ENCODE data around the gene ZNF622. TPM values are rescaled to one million over a fixed set of nuclear protein-coding genes. Genes with fewer than 3 reads are reported as not detected.

The ZNF622 gene
- total RNA-seq, 1 experiment from 2014 or later, result 23.1 TPM

GRCh38 chr5:16414861-16415260 is 50.7 kb downstream of the ZNF622 start:
- H2AFZ ChIP-seq (ENCODE audit: low read length), result no peak overlapping the region
- no peaks in the 10 kb centered on the region for H3K36me3 ChIP-seq (ENCODE audit: insufficient read depth, low read length)
- H3K9me2 ChIP-seq (replicated peaks; ENCODE audit: insufficient read depth, low read length), result no peaks in the 10 kb centered on the region
- no peaks in the 10 kb centered on the region for H3K79me2 ChIP-seq (ENCODE audit: low read length)
- H3K4me1 ChIP-seq (ENCODE audit: low read length), result no peaks in the 10 kb centered on the region
- H3K4me2 ChIP-seq (ENCODE audit: low read depth, low read length, poor library complexity, severe bottlenecking), result no peak overlapping the region
- H3K27ac ChIP-seq (ENCODE audit: low read length), result no peak overlapping the region
- H4K20me1 ChIP-seq (ENCODE audit: insufficient read depth, low read depth, low read length), result no peaks in the 10 kb centered on the region
- no peak overlapping the region for H3K9ac ChIP-seq (ENCODE audit: low read length)
- no peaks in the 10 kb centered on the region for H3K27me3 ChIP-seq (ENCODE audit: low read length)
- DNase-seq, result no peak
- no peaks in the 10 kb centered on the region for H3K9me3 ChIP-seq (ENCODE audit: low read length)
- H3K4me3 ChIP-seq (ENCODE audit: low read length), result no peak overlapping the region

- no peaks in the 10 kb centered on the region for H3K4me1 ChIP-seq (ENCODE audit: low read length)
- H3K9me3 ChIP-seq (ENCODE audit: low read length), result no peaks in the 10 kb centered on the region
- H2AFZ ChIP-seq (ENCODE audit: low read length), result no peak overlapping the region
- H3K36me3 ChIP-seq (ENCODE audit: insufficient read depth, low read length), result no peaks in the 10 kb centered on the region
- H3K27me3 ChIP-seq (ENCODE audit: low read length), result no peaks in the 10 kb centered on the region
- no peaks in the 10 kb centered on the region for H3K9me2 ChIP-seq (replicated peaks; ENCODE audit: insufficient read depth, low read length)
- H3K4me2 ChIP-seq (ENCODE audit: low read depth, low read length, poor library complexity, severe bottlenecking), result no peak overlapping the region
- no peaks in the 10 kb centered on the region for H4K20me1 ChIP-seq (ENCODE audit: insufficient read depth, low read depth, low read length)
- no peak overlapping the region for H3K27ac ChIP-seq (ENCODE audit: low read length)
- H3K4me3 ChIP-seq (ENCODE audit: low read length), result no peak overlapping the region
- no peak overlapping the region for H3K9ac ChIP-seq (ENCODE audit: low read length)
- DNase-seq, result no peak
- H3K79me2 ChIP-seq (ENCODE audit: low read length), result no peaks in the 10 kb centered on the region
Observed at GRCh38 chr5:16413166-16413860, 52.3 kb downstream of the ZNF622 start.

GRCh38 chr5:16412556-16412955 is 53.0 kb downstream of the ZNF622 start:
- no peaks in the 10 kb centered on the region for H3K27me3 ChIP-seq (ENCODE audit: low read length)
- no peaks in the 10 kb centered on the region for H3K79me2 ChIP-seq (ENCODE audit: low read length)
- no peak overlapping the region for H2AFZ ChIP-seq (ENCODE audit: low read length)
- no peak overlapping the region for H3K4me2 ChIP-seq (ENCODE audit: low read depth, low read length, poor library complexity, severe bottlenecking)
- no peaks in the 10 kb centered on the region for H4K20me1 ChIP-seq (ENCODE audit: insufficient read depth, low read depth, low read length)
- no peaks in the 10 kb centered on the region for H3K9me3 ChIP-seq (ENCODE audit: low read length)
- H3K4me1 ChIP-seq (ENCODE audit: low read length), result no peaks in the 10 kb centered on the region
- H3K36me3 ChIP-seq (ENCODE audit: insufficient read depth, low read length), result no peaks in the 10 kb centered on the region
- no peak overlapping the region for H3K9ac ChIP-seq (ENCODE audit: low read length)
- DNase-seq, result no peak
- H3K4me3 ChIP-seq (ENCODE audit: low read length), result no peak overlapping the region
- no peaks in the 10 kb centered on the region for H3K9me2 ChIP-seq (replicated peaks; ENCODE audit: insufficient read depth, low read length)
- H3K27ac ChIP-seq (ENCODE audit: low read length), result no peak overlapping the region

DNA sequence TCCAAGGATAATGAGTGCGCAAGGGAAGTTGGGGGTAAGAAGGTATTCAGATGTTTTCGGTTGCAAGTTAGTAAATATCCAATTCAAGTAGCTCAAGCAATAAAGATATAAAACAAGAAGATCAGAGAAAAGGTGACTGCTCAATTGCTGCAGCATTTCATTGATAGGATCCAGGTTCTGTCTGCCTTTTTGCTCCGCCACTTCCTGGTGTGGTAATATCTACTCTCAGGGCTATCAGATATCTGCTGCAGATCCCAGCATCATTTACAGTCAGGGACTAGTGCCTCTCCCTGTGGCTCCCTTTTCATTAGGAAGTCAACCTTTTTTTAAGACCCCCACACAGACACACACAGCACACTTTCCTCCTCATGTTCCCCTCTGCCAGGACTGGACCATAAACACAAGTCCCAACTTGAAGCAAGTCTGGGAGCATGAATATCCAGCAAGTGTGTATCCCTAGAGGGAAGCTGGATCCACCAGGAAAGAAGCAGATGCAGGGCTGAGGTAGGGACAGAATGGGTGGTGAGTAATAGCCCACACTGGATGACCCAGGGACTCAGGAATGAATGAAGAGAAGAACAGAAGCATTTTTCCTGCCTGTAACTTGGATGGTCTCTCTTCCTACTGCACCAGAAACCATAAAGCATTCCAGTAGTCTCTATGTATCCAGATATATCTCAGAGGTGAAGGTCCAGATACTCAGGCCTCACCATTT is 53.7 kb downstream of the ZNF622 start:
- no peak overlapping the region for H2AFZ ChIP-seq (ENCODE audit: low read length)
- no peaks in the 10 kb centered on the region for H3K4me1 ChIP-seq (ENCODE audit: low read length)
- no peaks in the 10 kb centered on the region for H4K20me1 ChIP-seq (ENCODE audit: insufficient read depth, low read depth, low read length)
- H3K4me3 ChIP-seq (ENCODE audit: low read length), result no peak overlapping the region
- no peak overlapping the region for H3K4me2 ChIP-seq (ENCODE audit: low read depth, low read length, poor library complexity, severe bottlenecking)
- no peaks in the 10 kb centered on the region for H3K36me3 ChIP-seq (ENCODE audit: insufficient read depth, low read length)
- H3K79me2 ChIP-seq (ENCODE audit: low read length), result no peaks in the 10 kb centered on the region
- H3K9ac ChIP-seq (ENCODE audit: low read length), result no peak overlapping the region
- no peak for DNase-seq
- H3K27me3 ChIP-seq (ENCODE audit: low read length), result no peaks in the 10 kb centered on the region
- H3K9me2 ChIP-seq (replicated peaks; ENCODE audit: insufficient read depth, low read length), result no peaks in the 10 kb centered on the region
- H3K9me3 ChIP-seq (ENCODE audit: low read length), result no peaks in the 10 kb centered on the region
- H3K27ac ChIP-seq (ENCODE audit: low read length), result no peak overlapping the region

DNA sequence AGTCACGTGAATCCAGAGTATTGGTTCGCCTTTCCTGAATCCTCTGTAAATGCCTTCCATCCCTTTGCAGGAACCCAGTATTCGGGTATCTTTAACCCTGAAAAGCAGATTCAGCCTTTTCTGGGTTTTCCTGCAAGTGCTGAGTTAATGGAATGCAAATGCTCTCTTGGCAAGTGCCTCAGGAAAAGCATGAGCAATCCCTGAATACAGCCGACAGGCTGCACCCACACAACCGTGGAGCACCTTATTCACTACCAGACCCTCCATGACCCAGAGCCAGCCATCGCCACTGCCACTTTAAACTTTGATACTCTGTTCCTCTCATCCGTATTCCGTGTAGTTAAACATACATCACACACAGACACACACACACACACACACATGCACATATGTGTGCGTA is 54.4 kb downstream of the ZNF622 start:
- H3K9me3 ChIP-seq (ENCODE audit: low read length), result no peaks in the 10 kb centered on the region
- H3K4me2 ChIP-seq (ENCODE audit: low read depth, low read length, poor library complexity, severe bottlenecking), result no peak overlapping the region
- no peak overlapping the region for H2AFZ ChIP-seq (ENCODE audit: low read length)
- H3K9me2 ChIP-seq (replicated peaks; ENCODE audit: insufficient read depth, low read length), result no peaks in the 10 kb centered on the region
- no peak overlapping the region for H3K9ac ChIP-seq (ENCODE audit: low read length)
- H3K27ac ChIP-seq (ENCODE audit: low read length), result no peak overlapping the region
- no peaks in the 10 kb centered on the region for H3K27me3 ChIP-seq (ENCODE audit: low read length)
- H4K20me1 ChIP-seq (ENCODE audit: insufficient read depth, low read depth, low read length), result no peaks in the 10 kb centered on the region
- no peaks in the 10 kb centered on the region for H3K79me2 ChIP-seq (ENCODE audit: low read length)
- H3K4me3 ChIP-seq (ENCODE audit: low read length), result no peak overlapping the region
- H3K36me3 ChIP-seq (ENCODE audit: insufficient read depth, low read length), result no peaks in the 10 kb centered on the region
- no peak for DNase-seq
- H3K4me1 ChIP-seq (ENCODE audit: low read length), result no peaks in the 10 kb centered on the region

GRCh38 chr5:16410338-16410737 is 55.3 kb downstream of the ZNF622 start:
- H3K9me2 ChIP-seq (replicated peaks; ENCODE audit: insufficient read depth, low read length), result no peaks in the 10 kb centered on the region
- no peak overlapping the region for H3K9ac ChIP-seq (ENCODE audit: low read length)
- H3K4me3 ChIP-seq (ENCODE audit: low read length), result no peak overlapping the region
- no peaks in the 10 kb centered on the region for H3K9me3 ChIP-seq (ENCODE audit: low read length)
- H3K4me2 ChIP-seq (ENCODE audit: low read depth, low read length, poor library complexity, severe bottlenecking), result no peak overlapping the region
- H3K79me2 ChIP-seq (ENCODE audit: low read length), result no peaks in the 10 kb centered on the region
- no peak overlapping the region for H3K27ac ChIP-seq (ENCODE audit: low read length)
- H3K27me3 ChIP-seq (ENCODE audit: low read length), result no peaks in the 10 kb centered on the region
- H2AFZ ChIP-seq (ENCODE audit: low read length), result no peak overlapping the region
- DNase-seq, result no peak
- H3K36me3 ChIP-seq (ENCODE audit: insufficient read depth, low read length), result no peaks in the 10 kb centered on the region
- no peaks in the 10 kb centered on the region for H4K20me1 ChIP-seq (ENCODE audit: insufficient read depth, low read depth, low read length)
- no peaks in the 10 kb centered on the region for H3K4me1 ChIP-seq (ENCODE audit: low read length)

DNA sequence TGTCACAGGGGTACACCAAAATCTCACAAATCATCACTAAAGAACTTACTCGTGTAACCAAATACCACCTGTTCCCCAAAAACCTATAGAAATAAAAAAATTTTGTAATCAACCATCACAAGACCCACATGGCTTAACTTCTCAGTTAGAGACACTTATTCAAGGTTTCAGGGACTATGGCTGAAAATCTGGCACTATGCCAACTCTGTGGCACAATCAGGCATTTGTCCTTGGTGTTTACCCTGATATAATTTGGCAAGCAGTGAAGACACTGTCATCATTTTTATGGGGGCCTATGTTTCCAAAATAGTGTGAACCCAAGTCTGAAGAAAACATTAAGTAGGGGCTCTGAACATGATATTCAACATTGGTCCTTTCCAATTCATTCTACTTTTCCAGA is 59.0 kb downstream of the ZNF622 start:
- no peaks in the 10 kb centered on the region for H3K9me3 ChIP-seq (ENCODE audit: low read length)
- no peak for DNase-seq
- H3K79me2 ChIP-seq (ENCODE audit: low read length), result no peaks in the 10 kb centered on the region
- no peaks in the 10 kb centered on the region for H4K20me1 ChIP-seq (ENCODE audit: insufficient read depth, low read depth, low read length)
- H3K36me3 ChIP-seq (ENCODE audit: insufficient read depth, low read length), result no peaks in the 10 kb centered on the region
- no peak overlapping the region for H2AFZ ChIP-seq (ENCODE audit: low read length)
- H3K27me3 ChIP-seq (ENCODE audit: low read length), result no peaks in the 10 kb centered on the region
- no peak overlapping the region for H3K9ac ChIP-seq (ENCODE audit: low read length)
- H3K9me2 ChIP-seq (replicated peaks; ENCODE audit: insufficient read depth, low read length), result no peaks in the 10 kb centered on the region
- H3K4me2 ChIP-seq (ENCODE audit: low read depth, low read length, poor library complexity, severe bottlenecking), result no peak overlapping the region
- H3K4me1 ChIP-seq (ENCODE audit: low read length), result no peaks in the 10 kb centered on the region
- no peak overlapping the region for H3K4me3 ChIP-seq (ENCODE audit: low read length)
- H3K27ac ChIP-seq (ENCODE audit: low read length), result no peak overlapping the region

GRCh38 chr5:16406023-16406422 is 59.6 kb downstream of the ZNF622 start:
- Histone ChIP-seq H3K36me3 (ENCODE audit: insufficient read depth, low read length) (no peaks in the 10 kb centered on the region), H2AFZ (ENCODE audit: low read length) (no peak overlapping the region), H3K9ac (ENCODE audit: low read length) (no peak overlapping the region), H3K4me3 (ENCODE audit: low read length) (no peak overlapping the region), H3K27ac (ENCODE audit: low read length) (no peak overlapping the region), H4K20me1 (ENCODE audit: insufficient read depth, low read depth, low read length) (no peaks in the 10 kb centered on the region), H3K4me1 (ENCODE audit: low read length) (no peaks in the 10 kb centered on the region), H3K4me2 (ENCODE audit: low read depth, low read length, poor library complexity, severe bottlenecking) (no peak overlapping the region), H3K79me2 (ENCODE audit: low read length) (no peaks in the 10 kb centered on the region), H3K27me3 (ENCODE audit: low read length) (no peaks in the 10 kb centered on the region), H3K9me2 (replicated peaks; ENCODE audit: insufficient read depth, low read length) (no peaks in the 10 kb centered on the region), H3K9me3 (ENCODE audit: low read length) (no peaks in the 10 kb centered on the region)
- no peak for DNase-seq

Data from Karpas-422 (cell line).